GM19035 (cell line): Measurements from ENCODE around the gene NLRP8.
"Not testable (repeated sequence)": the region's sequence is repeated elsewhere in the genome, so short reads cannot be mapped to it uniquely, and the experiment has no call there.

Experiments used
- ATAC-seq: cut with Tn5 transposase; IDR thresholded peaks from one replicate; pipeline ENCODE4 v1.9.1; 2021; ENCODE audit not compliant: unreplicated experiment

NLRP8 gene

GRCh38 chr19:55962186-55962585, 14.6 kb downstream of the NLRP8 start:
- ATAC-seq: no peak

GRCh38 chr19:55973982-55974381, 26.4 kb downstream of the NLRP8 start:
- ATAC-seq: no peak

- ATAC-seq: no peak
Measured at GRCh38 chr19:55980415-55980814, 32.8 kb downstream of the NLRP8 start.

GRCh38 chr19:55985254-55985653, 37.6 kb downstream of the NLRP8 start:
- no peak for ATAC-seq

DNA sequence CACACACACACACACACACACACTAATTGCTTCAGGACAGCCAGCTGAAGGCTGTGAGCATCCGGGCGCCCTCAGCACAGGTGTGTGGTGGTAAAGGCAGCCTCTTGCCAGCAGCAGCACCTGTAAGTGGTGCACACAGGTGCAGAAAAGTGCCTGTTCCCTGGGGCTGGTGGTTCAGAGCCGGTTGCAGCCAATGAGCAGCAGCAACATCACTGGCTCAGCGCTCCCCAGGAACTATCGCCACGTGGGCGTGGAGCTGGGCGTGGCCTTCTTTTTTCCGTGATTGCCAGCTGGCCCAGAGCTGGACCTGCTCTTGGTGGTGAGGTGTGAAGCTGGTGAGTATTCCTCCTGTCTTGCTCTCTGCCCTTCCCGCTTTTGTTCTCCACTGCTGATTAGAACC, 38.9 kb downstream of the NLRP8 start, which contains the start of gene NLRP5:
TSS of gene NLRP5 (plus strand) at position 289 of the 400 bp plus-strand sequence.
- no peak for ATAC-seq

- no peak for ATAC-seq
Measured at GRCh38 chr19:55990831-55991230, 43.2 kb downstream of the NLRP8 start.

- ATAC-seq: no peak
Measured at GRCh38 chr19:55993492-55993891, 45.9 kb downstream of the NLRP8 start.

GRCh38 chr19:56014765-56015164, 67.1 kb downstream of the NLRP8 start:
- no peak for ATAC-seq

DNA sequence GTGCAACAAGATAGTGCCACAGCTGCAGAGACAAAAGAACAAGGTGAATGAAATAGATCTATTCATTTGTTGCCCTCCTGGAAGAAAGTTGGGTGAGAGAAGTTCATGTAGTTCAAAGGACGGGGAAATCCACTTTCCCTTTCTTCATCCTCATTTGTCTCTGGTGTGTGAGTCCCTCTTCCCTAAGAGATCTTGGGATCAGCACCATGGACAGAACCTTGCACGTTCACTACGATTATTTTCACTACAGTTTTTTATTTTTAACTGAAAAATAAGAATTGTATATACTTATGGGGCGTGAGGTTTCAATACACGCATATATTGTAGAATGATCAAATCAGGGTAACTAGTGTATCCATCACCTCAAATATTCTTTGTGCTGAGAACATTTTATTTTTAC, 68.1 kb downstream of the NLRP8 start:
- ATAC-seq: no peak

GRCh38 chr19:56019325-56019724, 71.7 kb downstream of the NLRP8 start:
- ATAC-seq: not testable (repeated sequence)

- not testable (repeated sequence) for ATAC-seq
Measured at GRCh38 chr19:56020355-56020975, 72.8 kb downstream of the NLRP8 start.

DNA sequence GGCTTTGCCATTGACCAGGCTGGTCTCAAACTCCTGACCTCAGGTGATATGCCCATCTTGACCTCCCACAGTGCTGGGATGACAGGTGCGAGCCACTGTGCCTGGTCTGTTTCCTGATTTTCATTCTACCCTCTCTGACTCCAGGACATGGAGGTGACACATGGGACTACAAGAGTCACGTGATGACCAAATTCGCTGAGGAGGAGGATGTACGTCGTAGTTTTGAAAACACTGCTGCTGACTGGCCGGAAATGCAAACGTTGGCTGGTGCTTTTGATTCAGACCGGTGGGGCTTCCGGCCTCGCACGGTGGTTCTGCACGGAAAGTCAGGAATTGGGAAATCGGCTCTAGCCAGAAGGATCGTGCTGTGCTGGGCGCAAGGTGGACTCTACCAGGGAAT, 79.1 kb downstream of the NLRP8 start:
- ATAC-seq: no peak
